Endodermal cell (in vitro differentiated cells): ENCODE results near the gene TMIGD1. TPM values are rescaled to one million over a fixed set of nuclear protein-coding genes. Genes with fewer than 3 reads are reported as not detected.

Experiments used
- DNase-seq: peaks from one replicate; pipeline ENCODE4 v3.0.0-alpha.2; 2017
- H3K27ac ChIP-seq: 2 replicates; pipeline ENCODE4 v1.5.1; 2013; ENCODE audit warnings: mild to moderate bottlenecking, low read depth, low read length, moderate library complexity
- H3K27me3 ChIP-seq: 2 replicates; pipeline ENCODE4 v1.6.1; 2013; ENCODE audit warnings: mild to moderate bottlenecking, low read length, moderate library complexity; ENCODE audit not compliant: insufficient read depth, control insufficient read depth, poor library complexity, severe bottlenecking
- H3K36me3 ChIP-seq: 2 replicates; pipeline ENCODE4 v1.7.0; 2013; ENCODE audit warnings: mild to moderate bottlenecking, low read length, moderate library complexity; ENCODE audit not compliant: control insufficient read depth, insufficient read depth
- H3K4me1 ChIP-seq: one replicate; pipeline ENCODE4 v1.7.0; 2013; ENCODE audit warnings: low read length; ENCODE audit not compliant: control insufficient read depth, insufficient read depth
- H3K4me3 ChIP-seq: 2 replicates; pipeline ENCODE4 v1.5.1; 2013; ENCODE audit warnings: mild to moderate bottlenecking, low read length, moderate library complexity
- H3K9ac ChIP-seq: 2 replicates; pipeline ENCODE4 v1.6.1; 2013; ENCODE audit warnings: mild to moderate bottlenecking, low read length, moderate library complexity; ENCODE audit not compliant: poor library complexity, severe bottlenecking; ENCODE audit errors: extremely low read depth
- H3K9me3 ChIP-seq: 2 replicates; pipeline ENCODE4 v1.6.1; 2013; ENCODE audit warnings: mild to moderate bottlenecking, low read length, moderate library complexity; ENCODE audit not compliant: control insufficient read depth
- H3K27ac Mint-ChIP-seq: 2 replicates; pipeline ENCODE4 v1.8.0; 2020; ENCODE audit warnings: mixed read lengths
- H3K27me3 Mint-ChIP-seq: 2 replicates; pipeline ENCODE4 v1.8.0; 2021; ENCODE audit warnings: mild to moderate bottlenecking, mixed read lengths; ENCODE audit not compliant: insufficient read depth
- H3K36me3 Mint-ChIP-seq: 2 replicates; pipeline ENCODE4 v1.8.0; 2020; ENCODE audit warnings: low read depth, mixed read lengths
- H3K4me1 Mint-ChIP-seq: 2 replicates; pipeline ENCODE4 v1.8.0; 2020; ENCODE audit warnings: mixed read lengths
- H3K4me3 Mint-ChIP-seq: 2 replicates; pipeline ENCODE4 v1.8.0; 2020; ENCODE audit warnings: mild to moderate bottlenecking, moderate library complexity, mixed read lengths
- H3K9me3 Mint-ChIP-seq: 2 replicates; pipeline ENCODE4 v1.8.0; 2020; ENCODE audit warnings: mild to moderate bottlenecking, mixed read lengths
- WGBS, 2 experiments: methylation state at CpG; one replicate each; pipeline versions ENCODE4 v1.1.5 to v1.1.7; 2013; ENCODE audit warnings: missing lambda C conversion rate in 2 of 2, mixed read lengths in 1 of 2; ENCODE audit not compliant: insufficient coverage in 1 of 2, insufficient read length in 1 of 2; 5-methylcytosine and 5-hydroxymethylcytosine counted together
- total RNA-seq, 2 donors: library from RNA; stranded (reverse); fragmentation: NEBNext Ultra II Directional in 1 of 2; extraction: Animal tissue kit (Norgen Biotek cat#: 25700) in 1 of 2; gene quantifications; 2 replicates in 1 of 2; 3 replicates in 1 of 2; pipeline ENCODE4 v1.2.1, GENCODE V29; 2021
- TF ChIP-seq, protein P1 (sequence below): fragments of 200-600 bp; sonication (generic); conservative IDR thresholded peaks from 2 replicates; pipeline ENCODE4 v1.5.0; 2021; ENCODE audit warnings: antibody characterized with exemption, mild to moderate bottlenecking

Gene TMIGD1
- total RNA-seq, 2 donors from 2014 or later, result not detected

GRCh38 chr17:30363715-30364202 is 29.9 kb upstream of the TMIGD1 start:
- Mint-ChIP-seq H3K36me3 (no peaks in the 10 kb centered on the region), H3K9me3 (peaks cover 14% of the 10 kb centered on the region), H3K27me3 (no peaks in the 10 kb centered on the region), H3K4me3 (no peak overlapping the region), H3K4me1 (peaks cover 6% of the 10 kb centered on the region), H3K27ac (no peak overlapping the region)
- no peaks in the 10 kb centered on the region for H3K27me3 ChIP-seq
- no peak overlapping the region for H3K27ac ChIP-seq
- H3K9me3 ChIP-seq, result peaks cover 19% of the 10 kb centered on the region
- 90% methylated on average over 1 of the region's 1 CpG; no CpG with 5 or more reads in 1 of the 2 experiments for WGBS, 2 experiments
- TF ChIP-seq, protein P1, sequence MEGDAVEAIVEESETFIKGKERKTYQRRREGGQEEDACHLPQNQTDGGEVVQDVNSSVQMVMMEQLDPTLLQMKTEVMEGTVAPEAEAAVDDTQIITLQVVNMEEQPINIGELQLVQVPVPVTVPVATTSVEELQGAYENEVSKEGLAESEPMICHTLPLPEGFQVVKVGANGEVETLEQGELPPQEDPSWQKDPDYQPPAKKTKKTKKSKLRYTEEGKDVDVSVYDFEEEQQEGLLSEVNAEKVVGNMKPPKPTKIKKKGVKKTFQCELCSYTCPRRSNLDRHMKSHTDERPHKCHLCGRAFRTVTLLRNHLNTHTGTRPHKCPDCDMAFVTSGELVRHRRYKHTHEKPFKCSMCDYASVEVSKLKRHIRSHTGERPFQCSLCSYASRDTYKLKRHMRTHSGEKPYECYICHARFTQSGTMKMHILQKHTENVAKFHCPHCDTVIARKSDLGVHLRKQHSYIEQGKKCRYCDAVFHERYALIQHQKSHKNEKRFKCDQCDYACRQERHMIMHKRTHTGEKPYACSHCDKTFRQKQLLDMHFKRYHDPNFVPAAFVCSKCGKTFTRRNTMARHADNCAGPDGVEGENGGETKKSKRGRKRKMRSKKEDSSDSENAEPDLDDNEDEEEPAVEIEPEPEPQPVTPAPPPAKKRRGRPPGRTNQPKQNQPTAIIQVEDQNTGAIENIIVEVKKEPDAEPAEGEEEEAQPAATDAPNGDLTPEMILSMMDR, result no peak
- DNase-seq, result no peak
- no peak overlapping the region for H3K4me3 ChIP-seq
- no peaks in the 10 kb centered on the region for H3K4me1 ChIP-seq
- H3K9ac ChIP-seq, result no peak overlapping the region
- H3K36me3 ChIP-seq, result no peaks in the 10 kb centered on the region

DNA sequence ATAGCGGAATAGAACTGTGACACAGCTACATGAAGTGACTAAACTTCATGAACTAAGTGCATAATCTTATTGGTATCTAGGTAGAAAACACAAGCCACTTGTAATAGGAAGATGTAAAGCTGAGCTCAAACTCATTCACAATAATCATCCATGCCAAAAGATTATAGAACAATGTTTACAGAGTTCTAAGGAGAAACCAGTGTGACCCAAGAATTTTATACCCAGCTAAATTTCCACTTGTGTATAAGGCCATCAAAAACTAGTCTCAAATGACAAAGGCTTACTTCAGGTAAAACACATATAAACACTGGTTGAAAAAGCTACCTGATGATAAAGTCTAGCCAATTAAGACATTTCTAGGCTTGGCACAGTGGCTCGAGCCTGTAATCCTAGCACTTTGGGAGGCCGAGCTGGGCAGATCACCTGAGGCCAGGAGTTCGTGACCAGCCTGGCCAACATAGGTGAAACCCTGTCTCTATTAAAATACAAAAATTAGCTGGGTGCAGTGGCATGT is 28.0 kb upstream of the TMIGD1 start:
- Histone ChIP-seq H3K36me3 (no peaks in the 10 kb centered on the region), H3K27ac (no peak overlapping the region), H3K9ac (no peak overlapping the region), H3K4me1 (peaks cover 5% of the 10 kb centered on the region), H3K9me3 (peaks cover 19% of the 10 kb centered on the region), H3K4me3 (no peak overlapping the region), H3K27me3 (no peaks in the 10 kb centered on the region)
- no peak overlapping the region for H3K4me3 Mint-ChIP-seq
- H3K27me3 Mint-ChIP-seq, result no peaks in the 10 kb centered on the region
- TF ChIP-seq, protein P1, result no peak
- H3K36me3 Mint-ChIP-seq, result no peaks in the 10 kb centered on the region
- H3K27ac Mint-ChIP-seq, result no peak overlapping the region
- WGBS, 2 experiments, result 92 to 97% methylated on average over 3 to 4 of the region's 4 CpGs
- H3K4me1 Mint-ChIP-seq, result peaks cover 13% of the 10 kb centered on the region
- H3K9me3 Mint-ChIP-seq, result peaks cover 14% of the 10 kb centered on the region
- DNase-seq, result no peak

DNA sequence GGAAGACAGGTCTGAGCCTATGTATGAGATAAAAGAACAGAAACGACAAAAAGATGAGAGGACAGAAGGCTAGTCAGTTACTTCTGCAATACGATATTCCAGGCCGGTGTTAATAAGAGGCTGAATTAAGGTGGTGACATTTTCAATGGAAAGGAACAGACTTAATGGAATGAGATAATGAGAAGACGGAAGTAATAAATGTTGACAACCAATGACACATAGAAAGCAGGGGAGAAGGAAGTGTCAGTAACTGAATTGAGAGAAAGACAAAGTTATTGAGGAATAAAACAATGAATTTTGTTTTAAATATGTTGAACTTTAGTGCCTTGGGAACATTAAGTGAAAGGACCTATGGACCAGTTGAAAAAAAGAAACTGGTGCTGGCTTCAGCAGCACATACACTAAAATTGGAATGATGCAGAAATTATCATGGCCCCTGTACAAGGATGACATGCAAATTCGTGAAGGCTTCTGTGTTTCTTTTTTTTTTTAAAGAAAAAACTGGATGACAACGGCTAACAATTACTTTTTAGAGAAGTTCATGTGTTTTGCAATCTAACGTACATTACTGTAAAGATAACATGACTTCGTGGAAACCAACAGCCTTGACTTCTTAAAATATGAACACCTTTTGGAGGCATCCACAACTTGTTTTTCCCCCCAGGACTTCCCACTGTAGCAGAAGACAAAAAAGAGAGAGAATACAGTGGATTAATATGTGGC is 26.4 kb upstream of the TMIGD1 start:
- 86 to 91% methylated on average over 8 of the region's 8 CpGs for WGBS, 2 experiments
- Histone ChIP-seq H3K4me3 (no peak overlapping the region), H3K9me3 (peaks cover 19% of the 10 kb centered on the region), H3K4me1 (peaks cover 5% of the 10 kb centered on the region), H3K9ac (no peak overlapping the region), H3K27me3 (no peaks in the 10 kb centered on the region), H3K27ac (no peak overlapping the region), H3K36me3 (no peaks in the 10 kb centered on the region)
- peaks cover 16% of the 10 kb centered on the region for H3K4me1 Mint-ChIP-seq
- TF ChIP-seq, protein P1, result no peak
- DNase-seq, result no peak
- H3K9me3 Mint-ChIP-seq, result peaks cover 14% of the 10 kb centered on the region
- H3K27me3 Mint-ChIP-seq, result no peaks in the 10 kb centered on the region
- H3K27ac Mint-ChIP-seq, result no peak overlapping the region
- no peak overlapping the region for H3K4me3 Mint-ChIP-seq
- no peaks in the 10 kb centered on the region for H3K36me3 Mint-ChIP-seq
